GM21515 (cell line): ENCODE measurements around the gene LRRFIP2.

ENCODE experiments used
- ATAC-seq: cut with Tn5 transposase; IDR thresholded peaks from one replicate; pipeline ENCODE4 v1.9.1; 2021; ENCODE audit not compliant: unreplicated experiment

LRRFIP2 gene

DNA sequence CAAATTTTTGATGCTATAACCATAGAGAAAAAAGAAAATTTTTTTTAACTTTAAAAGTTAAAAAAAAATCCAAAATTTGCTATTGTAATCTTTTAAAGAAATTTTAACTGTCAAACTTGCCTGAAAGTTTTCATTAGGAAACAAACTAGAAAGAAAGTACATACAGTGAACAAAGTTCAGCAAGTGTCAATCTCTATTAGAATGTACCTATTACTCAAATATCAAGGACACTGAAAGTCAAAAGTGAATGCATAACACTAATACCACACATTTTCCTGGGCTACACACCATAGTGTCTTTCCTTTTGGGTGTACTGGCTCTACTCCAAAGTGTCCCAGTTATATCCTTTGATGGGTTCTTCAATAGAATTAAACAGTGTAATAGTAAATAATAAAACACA is 56.8 kb downstream of the LRRFIP2 start:
- no peak for ATAC-seq

DNA sequence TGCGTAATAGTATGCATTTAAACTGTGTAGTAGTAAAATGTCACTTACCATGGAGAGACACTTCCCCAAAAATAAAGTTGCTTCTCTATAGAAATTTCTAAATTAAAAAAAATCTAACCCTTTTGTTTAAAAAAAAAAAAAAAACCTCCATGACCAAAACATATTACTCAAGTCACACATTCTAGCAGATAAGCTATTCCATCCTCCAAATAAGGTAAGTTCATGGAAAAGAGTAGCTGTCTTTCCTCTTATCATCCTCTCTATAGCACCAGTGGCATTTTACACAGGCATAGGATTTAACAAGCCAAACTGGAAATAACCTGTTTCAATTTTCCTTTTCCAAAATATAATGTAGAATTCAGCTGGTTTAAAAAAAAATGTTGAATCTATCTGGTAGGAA is 57.4 kb downstream of the LRRFIP2 start:
- ATAC-seq, result no peak

DNA sequence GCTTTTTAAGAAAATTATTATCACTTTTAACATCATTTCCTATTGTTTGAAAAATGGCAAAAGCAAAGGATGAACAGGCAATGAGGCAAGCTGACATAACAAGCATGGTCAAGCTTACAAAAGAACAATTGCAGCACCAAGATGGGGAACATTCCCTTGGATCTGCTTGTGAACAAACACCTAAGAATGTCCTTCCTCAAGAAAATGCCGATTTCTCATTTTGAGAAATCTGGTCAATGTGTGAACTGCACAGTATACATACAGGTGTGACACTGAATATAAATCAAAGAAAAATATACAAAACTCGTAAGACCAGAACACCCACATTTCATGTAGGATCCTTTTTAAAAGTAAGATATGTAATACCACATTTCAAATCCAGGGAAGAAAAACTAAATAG is 58.9 kb downstream of the LRRFIP2 start:
- ATAC-seq, result no peak

DNA sequence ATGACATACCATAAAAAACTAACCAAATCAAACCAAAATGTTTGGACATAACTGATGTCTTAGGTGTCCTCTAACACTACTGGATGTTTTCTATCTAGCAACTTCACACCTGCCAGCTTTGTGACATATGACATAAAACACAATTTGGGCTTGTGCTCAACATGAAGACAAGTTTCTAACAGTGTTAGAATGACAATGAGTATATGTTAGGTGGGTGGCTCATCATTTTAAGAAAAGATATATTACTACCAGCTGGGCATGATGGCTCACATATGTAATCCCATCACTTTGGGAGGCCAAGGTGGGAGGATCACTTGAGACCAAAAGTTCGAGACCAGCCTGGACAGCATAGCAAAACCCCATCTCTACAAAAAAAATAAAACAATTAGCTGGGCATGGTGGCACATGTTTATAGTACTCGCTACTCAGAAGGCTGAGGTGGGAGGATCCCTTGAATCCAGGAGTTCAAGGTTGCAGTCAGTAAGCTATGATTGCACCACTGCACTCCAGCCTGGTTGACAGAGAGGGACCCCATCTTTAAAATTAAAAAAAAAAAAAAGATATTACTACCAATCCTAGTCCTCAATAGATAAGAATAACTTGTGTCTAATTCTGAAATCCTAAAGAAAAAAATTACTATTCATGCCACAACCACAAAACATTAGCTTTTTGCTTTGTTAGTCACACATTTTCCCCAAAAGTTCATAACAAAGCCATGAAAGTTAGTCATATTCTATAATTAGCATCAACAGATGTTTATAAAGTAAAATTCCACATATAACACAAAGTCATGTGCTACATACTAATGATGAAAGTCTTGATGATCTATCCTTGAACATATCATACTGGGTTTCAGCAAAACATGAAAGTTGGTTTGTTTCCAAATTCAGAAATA is 59.9 kb downstream of the LRRFIP2 start:
- no peak for ATAC-seq

DNA sequence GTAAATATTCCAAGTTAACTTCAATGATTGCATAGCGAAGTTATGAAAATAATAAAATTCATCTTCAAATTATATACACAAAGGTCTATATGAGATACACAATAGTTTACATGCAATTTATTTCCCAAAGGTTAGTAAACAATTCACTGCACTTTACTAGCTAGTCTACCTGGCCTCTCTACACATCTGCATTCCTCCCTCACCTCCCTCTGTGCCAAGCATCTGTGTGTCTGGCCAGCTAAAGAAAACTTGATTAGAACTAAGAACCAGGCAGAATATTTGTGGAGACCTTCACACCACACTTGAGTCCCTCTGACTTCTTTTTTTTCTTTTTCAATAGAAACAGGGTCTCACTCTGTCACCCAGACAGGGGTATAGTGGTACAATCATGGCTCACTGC is 61.4 kb downstream of the LRRFIP2 start:
- ATAC-seq, result no peak

DNA sequence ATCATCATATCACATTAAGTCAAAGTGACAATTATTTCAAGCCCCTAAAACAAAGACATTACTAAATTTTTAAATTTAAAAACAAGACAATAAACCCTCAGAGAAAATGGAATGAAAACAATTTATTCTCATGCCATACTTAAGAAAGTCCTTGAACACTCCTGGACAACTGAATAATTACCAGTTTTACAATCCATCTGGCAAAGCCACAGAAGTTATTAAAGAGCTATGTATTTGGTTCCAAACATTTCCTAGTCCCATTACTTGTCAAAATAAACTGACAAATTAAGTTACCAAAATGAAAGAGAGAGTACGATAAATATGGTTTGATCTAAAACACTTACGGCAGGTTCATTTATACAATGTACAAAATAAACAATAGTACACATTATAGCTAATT is 63.2 kb downstream of the LRRFIP2 start:
- ATAC-seq, result no peak

DNA sequence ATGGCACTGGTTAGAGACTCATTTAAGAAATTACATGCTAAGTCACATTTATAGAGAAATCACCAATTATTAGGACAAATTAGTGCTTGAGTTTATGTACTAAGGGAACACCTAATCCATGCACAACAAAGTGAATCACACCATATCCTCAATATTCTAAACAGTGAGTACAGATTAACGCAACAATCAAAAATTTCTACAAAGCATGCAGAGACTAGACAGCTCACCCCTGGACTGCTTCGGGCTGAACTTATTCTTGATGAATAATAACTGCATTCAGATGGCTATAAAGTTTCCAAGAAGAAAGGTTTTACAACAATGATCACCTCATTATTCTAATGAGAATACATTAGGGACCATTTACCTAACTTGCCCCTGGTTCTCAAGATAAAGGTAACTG is 66.5 kb downstream of the LRRFIP2 start:
- no peak for ATAC-seq

DNA sequence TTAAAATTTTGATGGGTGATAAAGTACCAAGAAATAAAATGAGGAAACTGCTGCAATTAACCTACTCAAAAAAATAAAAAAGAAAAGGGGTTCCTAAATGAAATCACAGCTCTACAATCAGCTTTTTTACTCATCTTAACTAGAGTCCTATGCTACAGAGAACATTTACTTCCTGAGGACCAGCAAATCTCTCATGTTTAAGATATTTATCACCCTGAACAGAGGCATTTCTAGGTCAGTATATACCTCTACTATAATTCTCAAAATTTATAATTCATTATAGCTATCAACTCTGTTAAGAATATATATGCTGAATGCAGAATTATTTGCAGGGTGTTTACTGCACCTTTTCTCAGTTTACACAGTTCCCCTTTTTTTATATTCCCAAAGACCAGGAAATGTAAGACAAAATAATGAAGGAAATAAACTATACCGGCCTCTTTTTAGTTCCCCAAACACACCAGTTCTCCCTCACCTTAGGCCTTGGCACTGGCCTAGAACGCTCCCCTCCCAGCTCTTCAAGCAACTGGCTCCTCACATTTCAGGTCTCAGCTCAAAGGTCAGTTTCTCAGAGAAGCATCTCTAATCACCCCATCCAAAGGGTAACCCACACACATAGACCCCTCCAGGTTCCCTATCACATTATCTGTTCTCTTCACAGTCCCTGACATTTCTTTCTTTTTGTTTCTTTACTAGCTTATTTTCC is 71.1 kb downstream of the LRRFIP2 start:
- no peak for ATAC-seq

DNA sequence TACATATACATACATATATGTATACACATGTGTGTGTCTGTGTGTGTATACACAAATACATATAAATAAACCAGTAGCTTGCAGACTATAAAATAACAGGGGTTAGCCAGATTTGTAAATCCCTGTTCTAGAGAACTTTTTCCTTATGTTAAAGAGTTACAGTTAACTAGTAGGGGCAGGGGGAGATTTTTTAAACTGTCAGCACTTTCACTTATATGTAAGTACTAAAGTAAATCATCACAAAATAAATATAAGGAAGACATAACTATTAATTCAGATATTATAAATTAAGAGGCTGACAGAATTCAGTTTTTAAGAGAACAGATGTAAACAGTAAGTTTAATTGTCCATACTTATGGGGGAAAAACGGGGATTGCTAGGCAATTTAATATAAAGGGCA is 74.0 kb downstream of the LRRFIP2 start:
- ATAC-seq, result no peak

DNA sequence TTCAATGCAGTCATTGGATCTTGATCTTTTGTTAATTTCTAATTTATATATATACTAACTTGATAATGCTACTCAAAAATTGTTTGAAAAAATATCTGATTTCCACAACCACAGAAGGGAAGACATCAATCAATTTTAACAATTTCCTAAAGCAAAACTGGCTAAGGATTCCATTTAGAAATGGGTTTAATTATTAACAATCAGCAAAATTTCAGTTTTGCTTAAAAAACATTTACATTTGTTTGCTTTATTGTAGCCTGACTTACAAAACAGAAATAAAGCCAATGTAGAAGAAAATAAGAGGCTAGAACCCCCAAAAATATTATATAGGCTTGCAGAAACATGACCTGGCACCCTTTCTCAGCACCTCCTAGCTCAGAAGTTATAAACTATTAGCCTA is 74.9 kb downstream of the LRRFIP2 start:
- no peak for ATAC-seq

DNA sequence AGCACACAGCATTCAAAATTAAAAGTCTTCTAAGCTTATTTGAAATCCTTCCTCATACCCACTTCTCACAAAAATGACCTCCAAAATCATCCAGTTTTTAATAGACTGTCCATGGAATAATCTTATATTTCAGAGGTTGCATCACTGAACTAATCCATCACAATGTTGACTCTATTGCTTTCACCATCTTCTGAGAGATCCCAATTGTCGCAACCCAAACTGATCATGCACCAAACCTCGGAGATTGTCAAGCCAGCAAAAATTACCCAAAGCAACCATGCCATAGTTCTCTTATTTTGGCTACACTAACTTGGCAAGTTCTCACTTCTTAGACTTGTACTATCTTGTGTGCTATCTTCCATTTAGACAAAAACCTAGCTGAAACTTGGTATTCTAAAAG is 75.5 kb downstream of the LRRFIP2 start:
- ATAC-seq, result no peak

DNA sequence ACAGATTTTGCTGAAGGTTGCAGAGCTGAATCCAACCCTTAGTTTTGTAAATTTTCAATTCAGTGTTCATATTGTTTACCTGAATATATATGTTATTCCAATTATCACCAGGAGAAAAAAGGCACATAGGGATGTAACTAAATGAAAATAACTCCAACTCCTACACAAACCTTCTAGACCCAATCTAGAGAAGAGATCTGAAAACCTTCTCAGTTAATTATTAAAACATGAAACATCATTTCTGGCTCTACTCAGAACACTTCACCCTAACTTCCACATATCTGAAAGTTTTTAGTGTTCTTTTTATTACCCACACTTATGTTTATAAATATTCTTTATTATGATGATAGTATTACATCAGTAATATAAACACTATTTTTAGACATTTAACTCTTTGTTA is 76.6 kb downstream of the LRRFIP2 start:
- ATAC-seq, result no peak

DNA sequence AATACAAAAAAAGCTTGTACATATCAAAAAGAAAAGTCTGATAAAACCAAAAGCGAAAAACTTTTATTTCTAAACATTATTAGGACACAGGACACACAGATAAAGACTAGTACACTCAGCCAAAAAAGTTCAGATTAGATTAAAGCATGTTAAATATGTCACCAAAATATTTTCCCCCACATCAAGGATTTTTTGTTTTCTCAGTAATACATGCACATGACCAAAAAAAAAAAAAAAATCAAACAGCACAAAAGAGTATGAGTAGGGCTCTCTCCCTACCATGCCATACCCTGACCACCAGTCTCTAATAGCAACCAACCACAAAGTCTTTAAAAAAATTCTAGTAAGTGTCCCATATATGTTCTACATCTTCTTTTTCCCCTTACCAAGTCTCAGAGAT is 77.4 kb downstream of the LRRFIP2 start:
- ATAC-seq, result no peak

DNA sequence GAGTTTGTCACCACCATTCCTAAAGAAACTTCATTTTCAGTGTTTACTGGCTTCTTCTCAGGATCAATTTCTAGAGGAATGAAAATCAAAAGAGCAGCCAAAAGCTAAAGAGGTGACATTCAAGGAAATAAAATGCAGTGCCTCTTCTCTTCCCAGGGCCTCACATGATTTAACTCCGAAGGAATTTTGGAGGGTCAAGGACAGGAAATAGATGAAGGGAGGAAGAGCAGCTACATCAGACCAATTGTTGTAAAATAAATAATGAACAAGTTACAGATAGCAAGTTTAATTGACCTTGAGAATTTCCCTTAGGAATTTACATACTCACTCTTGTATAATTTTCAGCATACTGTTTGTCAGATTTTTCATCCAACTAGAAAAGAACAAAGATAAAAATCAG is 78.1 kb downstream of the LRRFIP2 start:
- ATAC-seq, result no peak

DNA sequence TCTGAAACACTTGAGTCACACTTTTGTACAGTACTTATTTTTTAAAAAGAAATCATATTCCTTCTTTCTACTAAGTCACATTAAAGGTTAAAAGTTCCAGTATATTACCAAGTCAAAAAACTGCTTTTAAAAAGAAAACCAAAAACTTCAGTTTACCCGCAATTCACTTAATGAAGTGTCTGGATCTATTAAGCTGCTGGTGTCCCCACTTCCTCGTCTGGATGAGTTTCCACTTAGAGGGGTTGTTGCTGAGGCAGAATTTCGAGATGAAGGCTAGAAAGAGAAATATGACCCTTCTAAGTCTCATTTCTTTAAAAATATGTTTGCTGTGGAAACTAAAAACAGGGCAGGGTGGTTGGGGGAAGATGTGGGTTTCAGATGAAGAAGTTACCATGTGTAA is 79.7 kb downstream of the LRRFIP2 start:
- no peak for ATAC-seq

DNA sequence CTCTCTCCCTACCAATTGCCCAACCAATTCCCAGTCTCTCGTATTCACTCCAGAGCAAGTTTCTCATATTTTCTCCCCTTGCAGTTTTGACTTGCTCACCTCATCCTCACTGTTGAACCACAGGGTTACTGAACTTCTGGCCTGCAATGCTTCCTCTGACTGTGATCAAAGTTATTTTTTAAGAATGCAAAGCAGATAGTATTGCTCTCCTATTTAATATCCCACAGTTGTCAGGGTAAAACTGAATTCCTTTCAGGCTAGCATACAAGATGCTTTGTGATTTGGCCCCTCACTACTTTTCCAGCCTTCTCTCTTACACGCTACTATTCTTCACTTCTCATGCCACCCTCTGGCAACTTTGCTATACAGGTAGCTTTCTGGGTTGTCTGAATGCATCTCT is 80.9 kb downstream of the LRRFIP2 start:
- no peak for ATAC-seq

DNA sequence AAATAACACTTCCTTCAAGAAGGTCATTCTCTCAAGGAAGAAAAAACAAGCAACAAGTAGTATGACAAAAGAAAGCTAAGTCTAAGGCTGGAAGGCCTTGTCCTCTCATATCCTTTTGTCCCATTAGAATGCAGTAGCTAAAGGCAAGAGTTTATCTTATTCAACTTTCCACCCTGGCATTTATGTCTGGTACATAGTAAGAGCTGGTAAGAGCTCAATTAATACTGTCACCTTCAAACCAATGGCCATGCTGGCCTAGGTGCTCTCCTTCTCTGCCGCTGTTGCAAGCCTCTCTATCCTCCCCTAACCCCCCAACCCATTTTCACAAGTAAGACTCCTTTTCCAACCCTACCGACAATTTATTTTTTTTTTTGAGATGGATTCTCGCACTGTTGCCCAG is 81.9 kb downstream of the LRRFIP2 start:
- no peak for ATAC-seq

DNA sequence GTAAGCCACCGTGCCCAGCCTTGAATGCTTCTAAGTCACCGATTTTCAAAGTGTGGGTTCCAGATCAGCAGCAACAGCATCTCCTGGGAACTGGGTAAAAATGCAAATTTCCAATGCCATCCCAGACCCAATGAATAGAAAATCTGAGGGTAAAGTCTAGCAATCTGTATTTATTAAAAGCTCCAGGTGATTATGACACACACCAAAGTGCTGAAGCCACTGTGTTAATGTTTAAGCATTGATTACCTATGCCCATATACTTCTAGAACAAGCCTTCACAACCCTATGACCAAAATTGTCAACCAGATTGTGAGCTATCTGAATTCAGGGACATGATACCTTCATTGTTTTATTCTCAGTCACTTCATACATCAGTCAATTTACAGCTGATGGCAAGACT is 86.5 kb downstream of the LRRFIP2 start:
- no peak for ATAC-seq

DNA sequence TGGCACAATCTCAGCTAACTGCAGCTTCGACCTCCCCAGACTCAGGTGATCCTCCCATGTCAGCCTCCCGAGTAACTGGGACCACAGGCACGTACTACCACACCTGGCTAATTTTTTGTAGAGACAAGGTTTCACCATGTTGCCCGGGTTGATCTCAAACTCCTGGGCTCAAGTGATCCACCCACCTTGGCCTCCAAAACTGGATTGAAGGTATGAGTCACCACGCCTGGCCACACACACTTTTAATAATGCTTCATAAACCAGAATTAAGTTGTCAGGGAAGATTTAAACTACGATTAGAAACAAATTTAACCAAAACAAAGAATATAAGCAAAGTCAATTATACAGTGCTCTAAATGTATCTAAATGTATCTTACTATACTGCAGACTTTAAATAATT is 87.5 kb downstream of the LRRFIP2 start:
- no peak for ATAC-seq

DNA sequence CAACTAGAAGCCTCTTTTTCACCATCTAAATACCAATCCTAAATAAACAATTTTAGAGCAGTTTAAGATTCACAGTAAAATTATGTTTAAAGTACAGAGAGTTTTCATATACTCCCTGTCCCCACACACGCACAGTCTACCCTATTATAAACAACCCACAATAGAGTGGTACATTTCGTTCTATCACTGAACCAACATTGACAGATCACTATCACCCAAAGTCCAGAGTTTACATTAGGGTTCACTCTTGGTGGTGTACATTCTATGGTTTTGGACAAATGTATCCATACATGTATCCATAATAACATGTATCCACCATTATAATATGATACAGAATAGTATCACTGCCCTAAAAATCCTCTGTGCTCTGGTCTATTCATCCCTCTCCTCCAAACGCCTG is 92.1 kb downstream of the LRRFIP2 start:
- ATAC-seq, result no peak

DNA sequence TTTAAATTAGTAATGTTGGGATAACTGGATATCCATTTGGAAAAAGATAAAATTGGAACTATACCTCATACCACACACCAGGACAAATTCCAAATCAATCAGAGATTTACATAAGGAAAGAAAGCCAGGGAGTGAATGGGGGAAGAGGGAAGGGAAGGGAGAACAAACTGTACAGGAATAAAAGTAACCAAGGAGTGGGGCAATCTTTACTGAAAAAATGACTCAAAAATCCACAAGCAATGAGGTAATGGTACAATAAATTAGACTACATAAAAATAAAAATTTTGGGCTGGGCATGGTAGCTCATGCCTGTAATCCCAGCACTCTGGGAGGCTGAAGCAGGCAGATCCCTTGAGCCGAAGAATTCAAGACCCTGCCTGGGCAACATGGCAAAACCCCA is 98.4 kb downstream of the LRRFIP2 start:
- no peak for ATAC-seq

DNA sequence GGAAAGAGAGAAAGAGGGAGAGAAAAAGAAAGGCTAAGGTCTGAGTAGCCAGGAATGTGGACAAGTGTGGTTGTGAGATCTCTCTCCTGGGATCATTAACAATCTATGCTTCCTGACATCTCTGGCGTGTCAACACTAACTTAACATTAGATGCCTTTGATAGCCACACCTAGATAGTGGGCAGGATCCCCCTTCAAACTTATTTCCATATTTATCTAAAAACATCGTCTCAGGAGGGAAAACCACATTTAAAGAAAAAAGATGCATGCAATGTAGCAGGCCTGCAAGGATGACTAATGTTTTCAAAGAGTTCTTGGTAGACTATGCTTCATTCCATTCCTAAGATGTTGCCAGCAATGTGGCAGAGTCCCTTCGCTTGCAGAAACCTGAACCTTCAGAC is 100.2 kb downstream of the LRRFIP2 start:
- no peak for ATAC-seq

DNA sequence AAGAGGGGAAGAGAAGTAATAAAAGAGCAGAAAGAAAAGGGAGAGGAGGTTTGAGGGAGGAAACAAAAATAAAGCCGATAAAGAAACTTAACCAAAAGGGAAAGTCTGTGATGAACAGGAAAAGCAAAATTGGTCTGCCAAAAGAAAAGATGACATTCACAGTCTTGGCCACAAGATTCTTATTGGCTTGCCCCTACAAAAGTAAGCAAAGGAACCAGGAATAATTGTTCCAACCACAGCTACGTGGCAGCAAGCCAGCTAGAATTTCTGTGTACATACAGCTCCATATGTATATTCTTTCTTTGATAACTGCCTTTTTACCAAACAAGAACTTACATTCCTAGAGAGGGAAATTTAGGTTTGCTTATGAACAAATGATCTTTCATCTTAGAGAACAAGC is 101.5 kb downstream of the LRRFIP2 start:
- ATAC-seq, result no peak
